Mononuclear cell (primary cell): Measurements from ENCODE around the gene TMOD4. TPM values are rescaled to one million over a fixed set of nuclear protein-coding genes. Genes with fewer than 3 reads are reported as not detected.
"Not testable (repeated sequence)": the region's sequence is repeated elsewhere in the genome, so short reads cannot be mapped to it uniquely, and the experiment has no call there.

Source experiments
- H3K27me3 ChIP-seq: 2 replicates; pipeline ENCODE4 v1.6.0; 2011; ENCODE audit warnings: low read length, control low read depth; ENCODE audit not compliant: insufficient read depth
- H3K4me1 ChIP-seq: 2 replicates; pipeline ENCODE4 v1.5.1; 2011; ENCODE audit warnings: mild to moderate bottlenecking, low read length, control low read depth; ENCODE audit not compliant: insufficient read depth
- H3K4me3 ChIP-seq: 2 replicates; pipeline ENCODE4 v1.5.1; 2011; ENCODE audit warnings: mild to moderate bottlenecking, low read length, moderate library complexity
- H3K9me3 ChIP-seq: 2 replicates; pipeline ENCODE4 v1.5.1; 2011; ENCODE audit warnings: low read depth, mild to moderate bottlenecking, control low read depth, low read length
- total RNA-seq: library from RNA; depleted of rRNA; stranded (reverse); fragments of >200 nt; gene quantifications from one replicate; pipeline ENCODE4 v1.2.3, GENCODE V29; 2012

Gene TMOD4
- total RNA-seq, 1 donor = not detected

DNA sequence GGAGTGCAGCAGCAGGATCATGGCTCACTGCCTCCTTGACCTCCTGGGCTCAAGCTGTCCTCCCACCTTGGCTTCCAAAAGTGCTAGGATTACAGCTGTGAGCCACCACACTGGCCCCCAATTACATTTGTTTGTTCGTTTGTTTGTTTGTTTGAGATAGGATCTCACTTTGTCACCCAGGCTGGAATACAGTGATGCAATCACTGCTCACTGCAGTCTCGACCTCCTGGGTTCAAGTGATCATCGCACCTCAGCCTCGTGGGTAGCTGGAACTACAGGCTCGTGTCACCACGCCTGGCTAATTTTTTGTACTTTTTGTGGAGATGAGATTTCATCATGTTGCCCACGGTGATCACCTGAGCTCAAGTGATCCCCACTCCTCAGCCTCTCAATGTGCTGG lies 16.3 kb upstream of the TMOD4 start:
- no peaks in the 10 kb centered on the region for H3K27me3 ChIP-seq
- no peaks in the 10 kb centered on the region for H3K9me3 ChIP-seq
- no peak overlapping the region for H3K4me3 ChIP-seq
- peaks cover 24% of the 10 kb centered on the region for H3K4me1 ChIP-seq

- peak within 1 kb of the TSS; percentile 76 for H3K4me3 ChIP-seq
- no peaks in the 10 kb centered on the region for H3K9me3 ChIP-seq
- H3K4me1 ChIP-seq = peaks cover 24% of the 10 kb centered on the region
- no peaks in the 10 kb centered on the region for H3K27me3 ChIP-seq
These were observed 14.1 kb upstream of the TMOD4 start, which contains the start of gene VPS72 for GRCh38 chr1:151189637-151190445. VPS72 (minus strand) TSS chr1:151190197; CDS start chr1:151190121, 76 bp downstream.

DNA sequence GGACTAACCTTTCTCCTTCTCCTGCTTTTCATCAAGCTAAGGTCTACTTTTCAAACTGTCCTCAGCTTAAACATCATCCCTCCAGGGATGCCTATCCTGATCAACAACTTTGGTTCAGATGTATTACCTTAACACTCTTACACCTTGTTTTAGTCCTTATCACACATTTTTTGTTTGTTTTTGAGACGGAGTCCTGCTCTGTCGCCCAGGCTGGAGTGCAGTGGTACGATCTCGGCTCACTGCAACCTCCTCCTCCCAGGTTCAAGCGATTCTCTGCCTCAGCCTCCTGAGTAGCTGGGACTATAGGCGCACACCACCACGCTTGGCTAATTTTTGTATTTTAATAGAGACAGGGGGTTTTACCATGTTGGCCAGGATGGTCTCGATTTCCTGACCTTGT lies 12.9 kb upstream of the TMOD4 start:
- H3K9me3 ChIP-seq, H3K27me3 ChIP-seq, H3K4me3 ChIP-seq: not testable (repeated sequence)
- peaks cover 24% of the 10 kb centered on the region for H3K4me1 ChIP-seq

- Histone ChIP-seq H3K9me3 (no peaks in the 10 kb centered on the region), H3K4me1 (peaks cover 24% of the 10 kb centered on the region), H3K27me3 (no peaks in the 10 kb centered on the region), H3K4me3 (no peak overlapping the region)
These were observed 11.4 kb upstream of the TMOD4 start for GRCh38 chr1:151187205-151187604.

DNA sequence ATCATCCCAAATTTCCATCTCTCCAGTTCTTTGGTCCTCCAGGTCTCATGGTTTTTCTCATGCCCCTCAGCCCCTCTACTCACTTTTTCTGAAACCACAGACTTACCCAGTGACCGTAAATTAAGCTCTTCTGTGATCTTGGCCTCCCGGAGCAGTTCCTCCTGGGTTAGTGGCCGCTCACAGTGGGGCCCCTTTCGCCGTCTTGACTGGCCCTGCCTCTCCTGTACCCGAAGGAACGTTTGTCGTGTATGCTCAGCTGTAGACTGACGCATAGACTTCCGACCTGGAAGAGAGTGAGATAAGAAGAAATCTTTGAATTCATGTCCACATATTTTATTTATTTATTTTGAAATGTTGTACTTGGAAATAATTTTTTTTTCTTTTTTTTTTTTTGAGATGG lies 8.4 kb upstream of the TMOD4 start:
- no peaks in the 10 kb centered on the region for H3K27me3 ChIP-seq
- peaks cover 14% of the 10 kb centered on the region for H3K4me1 ChIP-seq
- H3K4me3 ChIP-seq = no peak overlapping the region
- H3K9me3 ChIP-seq = no peaks in the 10 kb centered on the region

GRCh38 chr1:151176514-151177045 lies 799 bp upstream of the TMOD4 start:
- Histone ChIP-seq H3K4me1 (no peaks in the 10 kb centered on the region), H3K4me3 (no peak overlapping the region), H3K27me3 (no peaks in the 10 kb centered on the region), H3K9me3 (no peaks in the 10 kb centered on the region)

GRCh38 chr1:151175041-151175741 lies 590 bp downstream of the TMOD4 start:
- H3K4me3 ChIP-seq = no peak overlapping the region
- H3K4me1 ChIP-seq = no peaks in the 10 kb centered on the region
- no peaks in the 10 kb centered on the region for H3K27me3 ChIP-seq
- no peaks in the 10 kb centered on the region for H3K9me3 ChIP-seq

GRCh38 chr1:151171190-151171589 lies 4.6 kb downstream of the TMOD4 start:
- Histone ChIP-seq H3K9me3 (no peaks in the 10 kb centered on the region), H3K4me3 (no peak overlapping the region), H3K4me1 (peaks cover 11% of the 10 kb centered on the region), H3K27me3 (no peaks in the 10 kb centered on the region)

DNA sequence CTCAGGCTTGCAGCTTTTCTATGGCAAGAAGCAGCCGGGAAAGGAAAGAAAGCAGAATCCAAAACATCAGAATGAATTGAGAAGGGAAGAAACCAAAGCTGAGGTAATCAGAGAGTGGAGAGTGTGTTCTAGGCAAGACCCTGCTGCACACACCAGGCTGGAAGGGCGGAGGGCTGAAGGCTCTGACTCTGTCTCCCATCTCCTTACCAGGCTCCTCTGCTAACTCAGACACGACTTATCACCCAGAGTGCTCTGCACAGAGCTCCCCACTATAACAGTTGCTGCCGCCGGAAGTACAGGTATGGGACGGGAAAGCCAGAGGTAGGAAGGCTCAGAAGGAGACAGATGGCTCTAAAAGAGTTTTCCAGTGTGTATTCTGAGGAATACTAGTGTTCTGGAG lies 8.7 kb downstream of the TMOD4 start:
- H3K4me1 ChIP-seq = peaks cover 25% of the 10 kb centered on the region
- no peaks in the 10 kb centered on the region for H3K9me3 ChIP-seq
- no peak overlapping the region for H3K4me3 ChIP-seq

DNA sequence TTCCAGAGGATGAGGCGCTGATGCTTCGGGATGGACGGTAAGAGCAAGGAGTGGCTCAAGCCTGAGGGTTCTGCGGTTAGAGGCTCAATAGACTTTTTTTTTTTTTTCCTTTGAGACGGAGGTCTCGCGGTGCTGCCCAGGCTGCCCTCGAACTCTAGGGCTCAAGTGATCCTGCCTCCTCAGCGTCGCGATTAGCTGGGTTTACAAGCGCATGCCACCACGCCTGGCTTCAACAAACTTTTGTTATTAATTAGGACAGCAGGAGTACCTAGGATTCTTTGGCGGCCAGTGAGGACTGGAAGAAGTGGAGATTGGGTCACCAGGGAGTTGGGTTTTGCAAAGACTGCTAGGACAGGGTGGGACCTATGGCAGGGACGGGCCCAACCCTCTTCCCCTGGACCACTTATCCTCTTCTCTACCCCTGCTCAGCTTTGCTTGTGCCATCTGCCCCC lies 9.2 kb downstream of the TMOD4 start:
- H3K4me3 ChIP-seq = peak overlapping the region; percentile 74
- peaks cover 28% of the 10 kb centered on the region for H3K4me1 ChIP-seq
- no peaks in the 10 kb centered on the region for H3K9me3 ChIP-seq
- no peaks in the 10 kb centered on the region for H3K27me3 ChIP-seq

More for the DNA sequence above, 8.7 kb downstream of the TMOD4 start:
- H3K27me3 ChIP-seq = no peaks in the 10 kb centered on the region

DNA sequence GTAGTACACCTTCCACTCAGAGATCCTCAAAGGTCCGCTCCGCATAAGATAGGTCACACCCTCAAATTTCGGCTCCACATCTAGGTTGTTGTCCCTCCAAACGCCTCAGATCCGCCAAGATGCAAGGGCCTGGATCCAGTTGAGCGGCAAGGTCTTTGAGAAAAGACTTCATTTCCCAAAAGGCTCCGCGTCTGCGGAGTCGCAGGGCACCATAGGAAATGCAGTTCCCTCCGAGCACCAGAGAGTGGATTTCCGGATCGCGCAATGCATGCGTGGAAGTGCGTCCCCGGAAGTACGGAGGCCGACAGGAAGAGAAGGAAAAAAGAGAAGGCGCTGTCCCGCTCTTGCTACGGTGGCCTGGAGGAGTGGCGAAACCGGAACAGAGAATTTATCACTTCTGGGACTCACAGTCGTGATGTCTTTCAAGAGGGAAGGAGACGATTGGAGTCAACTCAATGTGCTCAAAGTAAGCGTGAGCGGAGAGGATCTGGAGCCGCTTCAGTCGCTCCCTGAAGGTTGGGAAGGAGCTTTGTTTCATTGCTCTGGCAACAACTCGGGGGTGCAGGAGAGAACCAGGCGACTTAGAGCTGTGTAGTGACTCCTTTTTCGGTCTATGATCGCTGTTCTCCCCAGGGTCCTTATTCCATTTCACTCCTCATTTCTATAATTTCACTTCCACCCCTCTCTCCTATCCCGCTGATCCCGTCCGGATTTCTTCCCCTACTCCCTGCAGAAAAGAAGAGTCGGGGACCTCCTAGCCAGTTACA lies 9.9 kb downstream of the TMOD4 start, which contains the start of the genes LYSMD1 and SCNM1:
Gene LYSMD1, minus strand, starts transcription at position 165 of the 767 bp plus-strand sequence. CDS start 644 bp downstream, outside the sequence.
Gene SCNM1, plus strand, starts transcription at position 407 of the 767 bp plus-strand sequence. Its CDS starts 9 bp downstream, at position 416.
- Histone ChIP-seq H3K4me3 (peak within 1 kb of the TSS; percentile 74), H3K4me1 (peaks cover 32% of the 10 kb centered on the region), H3K27me3 (no peaks in the 10 kb centered on the region), H3K9me3 (no peaks in the 10 kb centered on the region)

- H3K27me3 ChIP-seq = no peaks in the 10 kb centered on the region
These were observed 10.5 kb downstream of the TMOD4 start for GRCh38 chr1:151165281-151165737.

DNA sequence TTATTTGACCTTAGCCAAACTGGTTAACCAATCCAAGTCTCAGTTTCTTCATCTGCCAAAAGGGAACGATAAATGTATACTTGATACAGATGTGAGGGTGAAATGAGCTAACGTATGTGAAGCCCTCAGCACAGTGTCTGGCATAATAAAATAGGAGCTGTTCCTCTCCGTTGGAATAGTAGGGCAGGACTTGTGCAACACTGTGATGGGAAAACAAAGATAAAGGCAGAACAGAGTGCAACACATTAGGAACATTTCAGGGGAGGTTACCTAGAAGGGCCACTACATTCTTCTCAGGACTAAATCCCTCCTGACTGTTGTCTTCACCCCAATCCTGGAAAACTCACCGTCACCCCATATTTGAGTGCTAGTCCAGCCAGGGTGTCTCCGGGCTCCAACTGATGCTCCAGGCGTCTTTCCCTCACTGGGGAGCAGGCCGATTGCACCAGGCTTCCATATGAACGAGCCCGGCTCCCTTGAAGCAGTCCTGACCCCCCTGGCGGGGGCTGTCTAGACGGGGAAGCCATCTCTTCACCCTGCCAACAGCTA lies 11.0 kb downstream of the TMOD4 start:
- peaks cover 43% of the 10 kb centered on the region for H3K4me1 ChIP-seq
- H3K9me3 ChIP-seq = no peaks in the 10 kb centered on the region
- no peaks in the 10 kb centered on the region for H3K27me3 ChIP-seq
- no peak overlapping the region for H3K4me3 ChIP-seq

More at GRCh38 chr1:151165281-151165737, 10.5 kb downstream of the TMOD4 start:
- Histone ChIP-seq H3K4me3 (peak overlapping the region; percentile 21), H3K9me3 (no peaks in the 10 kb centered on the region), H3K4me1 (peaks cover 38% of the 10 kb centered on the region)

GRCh38 chr1:151159373-151159772 lies 16.4 kb downstream of the TMOD4 start:
- Histone ChIP-seq H3K27me3 (no peaks in the 10 kb centered on the region), H3K4me1 (peaks cover 54% of the 10 kb centered on the region), H3K9me3 (no peaks in the 10 kb centered on the region), H3K4me3 (no peak overlapping the region)
